Ishikawa (cell line): ENCODE measurements around the gene MYZAP.

Experiments used
- CEBPB ChIP-seq: IDR thresholded peaks from 2 replicates; pipeline ENCODE4 v1.6.1; 2012
- CREB1 ChIP-seq: IDR thresholded peaks from 2 replicates; pipeline ENCODE4 v1.6.1; 2012; ENCODE audit warnings: low read depth
- EGR1 ChIP-seq: IDR thresholded peaks from 2 replicates; pipeline ENCODE4 v1.6.1; 2012
- EP300 ChIP-seq: IDR thresholded peaks from 2 replicates; pipeline ENCODE4 v1.6.1; 2012; ENCODE audit warnings: borderline replicate concordance
- FOXM1 ChIP-seq: IDR thresholded peaks from 2 replicates; pipeline ENCODE4 v1.6.1; 2012; ENCODE audit warnings: low read depth, borderline replicate concordance
- MAX ChIP-seq: IDR thresholded peaks from 2 replicates; pipeline ENCODE4 v1.6.1; 2012
- NFIC ChIP-seq: IDR thresholded peaks from 2 replicates; pipeline ENCODE4 v1.6.1; 2012
- RAD21 ChIP-seq: IDR thresholded peaks from 2 replicates; pipeline ENCODE4 v1.6.1; 2012; ENCODE audit warnings: low read depth
- REST ChIP-seq: IDR thresholded peaks from 2 replicates; pipeline ENCODE4 v1.6.1; 2012; ENCODE audit warnings: low read depth, mild to moderate bottlenecking
- TAF1 ChIP-seq: IDR thresholded peaks from 2 replicates; pipeline ENCODE4 v1.6.1; 2012; ENCODE audit warnings: low read depth, mild to moderate bottlenecking
- TCF12 ChIP-seq: IDR thresholded peaks from 2 replicates; pipeline ENCODE4 v1.6.1; 2012; ENCODE audit warnings: low read depth
- TEAD4 ChIP-seq: IDR thresholded peaks from 2 replicates; pipeline ENCODE4 v1.6.1; 2012
- USF1 ChIP-seq: IDR thresholded peaks from 2 replicates; pipeline ENCODE4 v1.6.1; 2012
- YY1 ChIP-seq: IDR thresholded peaks from 2 replicates; pipeline ENCODE4 v1.6.1; 2012; ENCODE audit warnings: low read depth
- ZBTB7A ChIP-seq: IDR thresholded peaks from 2 replicates; pipeline ENCODE4 v1.6.1; 2012; ENCODE audit warnings: low read depth

The MYZAP gene

GRCh38 chr15:57675481-57676181, 83.9 kb downstream of the MYZAP start:
- no peak for TF ChIP-seq REST
- TF ChIP-seq NFIC = no peak
- TF ChIP-seq FOXM1 = no peak
- TF ChIP-seq MAX = no peak
- no peak for TF ChIP-seq CEBPB
- no peak for TF ChIP-seq RAD21
- TF ChIP-seq TAF1 = no peak
- no peak for TF ChIP-seq EP300
- no peak for TF ChIP-seq USF1
- no peak for TF ChIP-seq CREB1
- no peak for TF ChIP-seq EGR1

- TF ChIP-seq EGR1 (no peak), NFIC (no peak)
These were observed 84.9 kb downstream of the MYZAP start for GRCh38 chr15:57676585-57676984.

- no peak for TF ChIP-seq ZBTB7A
- TF ChIP-seq NFIC = no peak
- no peak for TF ChIP-seq YY1
- TF ChIP-seq FOXM1 = no peak
- TF ChIP-seq CEBPB = no peak
- TF ChIP-seq CREB1 = no peak
- no peak for TF ChIP-seq MAX
- no peak for TF ChIP-seq REST
- TF ChIP-seq TEAD4 = no peak
- no peak for TF ChIP-seq TCF12
These were observed 85.5 kb downstream of the MYZAP start for GRCh38 chr15:57677204-57677603.

- TF ChIP-seq REST (no peak), TCF12 (no peak), RAD21 (no peak), USF1 (no peak), YY1 (no peak), CEBPB (no peak), ZBTB7A (no peak), TEAD4 (no peak), MAX (no peak), TAF1 (no peak), CREB1 (no peak), NFIC (no peak), EGR1 (no peak), FOXM1 (no peak), EP300 (no peak)
These were observed 88.3 kb downstream of the MYZAP start for GRCh38 chr15:57680021-57680420.

- TF ChIP-seq TAF1 = no peak
- no peak for TF ChIP-seq REST
- no peak for TF ChIP-seq RAD21
These were observed 89.3 kb downstream of the MYZAP start for GRCh38 chr15:57681011-57681410.
